Measurements from ENCODE around the gene EIF1. TPM values are rescaled to one million over a fixed set of nuclear protein-coding genes. Genes with fewer than 3 reads are reported as not detected.

The EIF1 gene
- total RNA-seq, 1 experiment from 2014 or later = 142 TPM

GRCh38 chr17:41652461-41652970 is 36.2 kb upstream of the EIF1 start:
- Histone ChIP-seq H3K36me3 (no peaks in the 10 kb centered on the region), H3K9me3 (replicated peaks) (no peaks in the 10 kb centered on the region), H3K27ac (no peak overlapping the region), H3K27me3 (no peaks in the 10 kb centered on the region), H3K4me1 (peaks cover 16% of the 10 kb centered on the region), H3K4me3 (no peak overlapping the region)
- DNase-seq = no peak

GRCh38 chr17:41653421-41653820 is 35.3 kb upstream of the EIF1 start:
- no peaks in the 10 kb centered on the region for H3K9me3 ChIP-seq (replicated peaks)
- no peak for DNase-seq
- H3K27me3 ChIP-seq = no peaks in the 10 kb centered on the region
- no peaks in the 10 kb centered on the region for H3K36me3 ChIP-seq
- H3K4me3 ChIP-seq = no peak overlapping the region
- peaks cover 10% of the 10 kb centered on the region for H3K4me1 ChIP-seq
- H3K27ac ChIP-seq = no peak overlapping the region

- no peaks in the 10 kb centered on the region for H3K36me3 ChIP-seq
- no peak for DNase-seq
- no peak overlapping the region for H3K4me3 ChIP-seq
- no peak overlapping the region for H3K27ac ChIP-seq
- H3K9me3 ChIP-seq (replicated peaks) = no peaks in the 10 kb centered on the region
- peaks cover 9% of the 10 kb centered on the region for H3K4me1 ChIP-seq
- no peaks in the 10 kb centered on the region for H3K27me3 ChIP-seq
Observed at GRCh38 chr17:41653892-41654677, 34.6 kb upstream of the EIF1 start.

DNA sequence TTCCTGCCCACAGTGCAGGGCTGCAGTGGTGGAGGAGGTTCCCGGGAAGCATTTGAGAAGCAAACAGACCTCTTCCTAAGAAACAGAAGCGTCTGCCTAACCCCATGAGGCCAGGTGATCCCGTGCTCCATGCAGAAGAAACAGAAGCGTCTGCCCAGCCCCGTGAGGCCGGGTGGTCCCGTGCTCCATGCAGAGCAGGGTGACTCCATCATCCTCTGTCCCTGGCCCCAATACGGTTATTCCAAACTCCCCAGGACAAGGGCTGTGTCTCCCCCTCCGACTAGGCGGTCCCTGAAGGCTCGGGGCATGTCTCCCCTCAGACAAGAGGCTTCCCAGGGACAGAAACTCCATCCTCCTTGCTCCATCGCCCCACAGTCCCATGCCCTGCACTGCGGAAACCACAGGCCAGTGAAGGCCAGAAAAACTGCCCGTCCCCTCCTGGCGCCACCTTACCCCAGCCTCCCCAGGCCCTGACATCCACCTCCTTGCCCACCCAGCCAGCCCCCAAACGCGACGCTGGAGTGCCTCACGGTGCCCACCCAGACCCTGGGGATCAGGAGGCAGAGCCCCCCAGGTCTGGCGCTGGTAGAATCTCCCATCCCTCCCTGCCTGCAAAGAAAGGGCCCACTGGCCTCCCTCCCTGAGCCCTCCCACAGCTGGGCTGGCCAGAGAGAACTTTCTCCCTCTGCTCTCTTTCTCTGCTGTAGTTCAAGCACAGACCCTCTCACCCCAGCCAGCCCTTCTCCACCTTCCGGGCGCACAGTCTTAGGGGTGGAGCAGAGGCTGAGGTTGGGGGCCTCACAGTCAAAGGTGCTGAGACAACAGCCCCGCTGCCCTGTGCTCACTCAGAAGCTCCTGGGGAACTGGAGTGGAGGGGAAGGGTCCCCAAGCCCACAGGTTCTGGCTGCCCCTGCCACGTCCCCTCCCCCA is 33.7 kb upstream of the EIF1 start:
- Histone ChIP-seq H3K4me3 (no peak overlapping the region), H3K9me3 (replicated peaks) (no peaks in the 10 kb centered on the region), H3K36me3 (no peaks in the 10 kb centered on the region), H3K27ac (no peak overlapping the region), H3K4me1 (peaks cover 9% of the 10 kb centered on the region), H3K27me3 (no peaks in the 10 kb centered on the region)
- DNase-seq = no peak

- no peaks in the 10 kb centered on the region for H3K27me3 ChIP-seq
- no peak overlapping the region for H3K27ac ChIP-seq
- no peak for DNase-seq
- H3K4me1 ChIP-seq = peaks cover 9% of the 10 kb centered on the region
- H3K9me3 ChIP-seq (replicated peaks) = no peaks in the 10 kb centered on the region
- no peaks in the 10 kb centered on the region for H3K36me3 ChIP-seq
- no peak overlapping the region for H3K4me3 ChIP-seq
Observed at GRCh38 chr17:41655611-41656111, 33.0 kb upstream of the EIF1 start.

GRCh38 chr17:41656249-41657023 is 32.2 kb upstream of the EIF1 start:
- H3K4me1 ChIP-seq = peaks cover 3% of the 10 kb centered on the region; the same call in 1 of the 2 replicates
- no peak overlapping the region for H3K27ac ChIP-seq
- no peaks in the 10 kb centered on the region for H3K27me3 ChIP-seq
- no peaks in the 10 kb centered on the region for H3K36me3 ChIP-seq
- DNase-seq = no peak
- no peaks in the 10 kb centered on the region for H3K9me3 ChIP-seq (replicated peaks)
- no peak overlapping the region for H3K4me3 ChIP-seq

DNA sequence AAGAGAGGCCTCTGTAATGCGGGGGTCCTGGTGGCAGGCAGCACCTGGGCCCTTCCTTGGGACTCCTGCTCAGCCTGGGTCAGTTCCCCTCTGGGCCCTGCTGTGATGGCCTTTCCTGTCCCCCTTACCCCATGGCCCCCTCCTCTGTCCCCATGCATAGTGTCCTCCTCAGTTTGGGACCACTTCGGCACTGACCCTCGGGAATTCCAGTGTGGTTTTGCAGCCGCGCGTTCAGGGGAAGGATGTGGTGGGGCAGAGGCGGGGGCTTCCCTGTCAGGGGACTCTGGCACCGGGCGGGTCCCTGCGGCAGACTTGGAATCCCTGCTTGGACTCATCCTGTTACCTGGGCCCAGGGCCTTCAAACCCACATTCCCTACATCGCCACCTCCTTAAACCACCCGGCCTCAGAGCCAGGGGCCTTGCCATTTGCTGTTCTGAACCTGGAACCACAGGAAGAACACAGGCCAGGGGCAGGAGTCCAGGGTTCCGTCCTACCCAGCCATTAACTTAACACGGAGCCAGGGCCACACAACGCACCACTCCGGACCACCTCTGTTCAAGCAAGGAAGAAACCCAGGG is 31.4 kb upstream of the EIF1 start:
- no peaks in the 10 kb centered on the region for H3K4me1 ChIP-seq
- H3K27ac ChIP-seq = no peak overlapping the region
- no peaks in the 10 kb centered on the region for H3K36me3 ChIP-seq
- no peak overlapping the region for H3K4me3 ChIP-seq
- H3K27me3 ChIP-seq = no peaks in the 10 kb centered on the region
- H3K9me3 ChIP-seq (replicated peaks) = no peaks in the 10 kb centered on the region
- DNase-seq = no peak

GRCh38 chr17:41657936-41658335 is 30.7 kb upstream of the EIF1 start:
- Histone ChIP-seq H3K4me1 (no peaks in the 10 kb centered on the region), H3K27me3 (no peaks in the 10 kb centered on the region), H3K27ac (no peak overlapping the region), H3K36me3 (no peaks in the 10 kb centered on the region), H3K9me3 (replicated peaks) (no peaks in the 10 kb centered on the region), H3K4me3 (no peak overlapping the region)
- no peak for DNase-seq

DNA sequence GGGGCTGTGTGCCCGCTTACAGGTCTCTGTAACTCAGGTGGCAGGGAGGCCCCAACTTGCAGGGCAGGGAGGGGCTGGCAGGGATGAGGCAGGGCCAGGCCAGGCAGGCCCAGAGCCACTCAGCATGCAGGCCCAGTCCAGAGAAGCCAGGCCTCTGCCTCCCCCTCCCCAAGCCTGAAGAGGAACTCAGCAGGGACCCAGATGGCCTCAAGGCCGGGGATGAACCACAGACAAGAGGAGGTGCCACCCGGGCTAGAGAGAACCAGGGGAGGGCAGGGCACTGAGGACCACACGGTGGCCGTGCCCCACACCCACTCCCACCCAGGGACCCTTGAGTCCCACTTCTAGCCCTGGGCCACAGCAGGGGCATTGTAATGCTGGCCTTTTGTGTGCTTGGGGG is 29.8 kb upstream of the EIF1 start:
- Histone ChIP-seq H3K4me3 (no peak overlapping the region), H3K9me3 (replicated peaks) (no peaks in the 10 kb centered on the region), H3K4me1 (no peaks in the 10 kb centered on the region), H3K36me3 (no peaks in the 10 kb centered on the region), H3K27ac (no peak overlapping the region), H3K27me3 (no peaks in the 10 kb centered on the region)
- no peak for DNase-seq

GRCh38 chr17:41659427-41660212 is 29.1 kb upstream of the EIF1 start:
- Histone ChIP-seq H3K4me3 (no peak overlapping the region), H3K4me1 (no peaks in the 10 kb centered on the region), H3K36me3 (no peaks in the 10 kb centered on the region), H3K27me3 (no peaks in the 10 kb centered on the region), H3K27ac (no peak overlapping the region), H3K9me3 (replicated peaks) (no peaks in the 10 kb centered on the region)
- DNase-seq = no peak

DNA sequence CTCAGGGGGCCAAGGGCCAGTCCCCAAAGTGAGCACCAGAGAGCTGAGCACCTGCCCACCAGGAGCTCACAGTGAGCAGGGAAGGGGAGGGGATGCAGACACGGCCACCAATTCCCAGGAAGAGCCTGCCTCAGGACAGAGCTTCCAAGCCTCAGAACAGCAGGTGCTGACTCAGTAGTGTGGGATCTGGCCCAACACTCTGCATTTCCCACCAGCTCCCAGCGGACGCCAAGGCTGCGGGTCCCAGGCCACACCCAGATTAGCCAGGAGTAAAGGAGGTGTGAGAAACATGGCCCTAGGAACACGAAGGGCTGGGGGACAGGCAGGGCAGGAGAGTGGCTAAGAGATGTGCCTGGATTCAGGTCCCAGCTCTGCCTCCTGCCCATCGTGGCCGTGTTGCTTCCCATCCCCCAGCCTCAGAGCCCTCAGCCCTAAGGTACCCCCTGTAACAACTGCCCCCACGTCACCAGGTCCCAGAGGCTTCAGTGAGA is 28.4 kb upstream of the EIF1 start:
- DNase-seq = no peak
- Histone ChIP-seq H3K36me3 (no peaks in the 10 kb centered on the region), H3K27me3 (no peaks in the 10 kb centered on the region), H3K27ac (no peak overlapping the region), H3K4me1 (no peaks in the 10 kb centered on the region), H3K9me3 (replicated peaks) (no peaks in the 10 kb centered on the region), H3K4me3 (no peak overlapping the region)

- no peak overlapping the region for H3K4me3 ChIP-seq
- H3K27me3 ChIP-seq = no peaks in the 10 kb centered on the region
- 0 out of 2 replicates have a peak, but pooled peaks cover 2% of the 10 kb centered on the region for H3K4me1 ChIP-seq
- no peak overlapping the region for H3K27ac ChIP-seq
- H3K9me3 ChIP-seq (replicated peaks) = no peaks in the 10 kb centered on the region
- DNase-seq = no peak
- H3K36me3 ChIP-seq = no peaks in the 10 kb centered on the region
Observed at GRCh38 chr17:41663451-41664171, 25.1 kb upstream of the EIF1 start.

DNA sequence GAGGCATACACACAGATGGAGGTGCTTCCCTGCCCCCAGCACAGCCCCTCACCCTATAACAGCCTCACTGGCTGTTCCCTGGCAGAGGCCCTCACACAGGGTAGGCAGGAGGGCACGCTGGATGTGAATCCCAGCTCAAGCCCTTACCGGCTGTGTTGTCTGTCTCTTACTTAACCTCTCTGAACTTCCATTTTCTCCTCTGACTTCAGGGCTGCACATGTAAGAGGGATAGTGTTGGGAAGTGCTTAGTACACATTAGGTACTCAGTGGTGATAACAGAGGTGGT is 24.6 kb upstream of the EIF1 start:
- no peaks in the 10 kb centered on the region for H3K9me3 ChIP-seq (replicated peaks)
- DNase-seq = no peak
- no peaks in the 10 kb centered on the region for H3K27me3 ChIP-seq
- H3K4me1 ChIP-seq = 0 out of 2 replicates have a peak, but pooled peaks cover 2% of the 10 kb centered on the region
- H3K36me3 ChIP-seq = no peaks in the 10 kb centered on the region
- H3K4me3 ChIP-seq = no peak overlapping the region
- no peak overlapping the region for H3K27ac ChIP-seq

All from SJCRH30 (cell line).